GM12891 (cell line): ENCODE results near the gene CHD9.

Source experiments
- POLR2A ChIP-seq: IDR thresholded peaks from 2 replicates; pipeline ENCODE4 v1.6.1; 2011; ENCODE audit warnings: low read depth, low read length, control low read depth
- POLR2AphosphoS5 ChIP-seq: IDR thresholded peaks from 2 replicates; pipeline ENCODE4 v1.6.1; 2011; ENCODE audit warnings: low read depth, low read length, control low read depth
- SPI1 ChIP-seq: IDR thresholded peaks from 2 replicates; pipeline ENCODE4 v1.6.1; 2011; ENCODE audit warnings: low read depth, low read length, control low read depth
- TAF1 ChIP-seq: IDR thresholded peaks from 2 replicates; pipeline ENCODE4 v1.6.1; 2011; ENCODE audit warnings: low read depth, low read length, control low read depth

DNA sequence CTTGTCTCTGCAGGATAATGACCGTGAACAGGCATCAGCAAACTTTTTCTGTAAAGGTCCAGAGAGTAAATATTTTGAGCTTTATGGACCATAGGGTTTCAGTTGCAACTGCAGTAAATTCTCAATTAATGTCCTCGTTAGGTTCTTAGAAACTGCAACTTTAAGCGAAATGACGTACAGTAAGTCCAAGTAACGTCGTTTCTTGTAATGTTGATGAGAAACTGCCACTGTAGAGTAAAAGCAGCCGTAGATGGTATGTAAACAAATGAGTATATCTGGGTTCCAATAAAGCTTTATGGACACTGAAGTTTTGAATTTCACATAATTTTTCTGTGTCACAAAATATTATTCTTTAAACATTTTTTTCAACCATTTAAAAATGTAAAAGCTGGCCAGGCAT lies 4.9 kb downstream of the CHD9 start:
- TF ChIP-seq TAF1 (no peak), POLR2A (no peak), POLR2AphosphoS5 (no peak), SPI1 (no peak)
